A673 (cell line): ENCODE measurements around the gene PLEKHH1. TPM values are rescaled to one million over a fixed set of nuclear protein-coding genes. Genes with fewer than 3 reads are reported as not detected.

Experiments used
- BruUV-seq: library from RNA; stranded (reverse); fragments of 400-500 nt; replicated peaks from 2 replicates; lab custom pipeline; 2021; lab: Mats Ljungman, UMichigan
- CTCF ChIA-PET: fragments of 300-600 bp; sonication (Branson Sonifier 250); formaldehyde crosslinking; loops from one replicate; lab custom pipeline; 2022; ENCODE audit warnings: antibody characterized with exemption; lab: Charles Lee
- POLR2A ChIA-PET: fragments of 300-600 bp; sonication (Branson Sonifier 250); formaldehyde crosslinking; loops from one replicate; lab custom pipeline; 2022; ENCODE audit warnings: antibody characterized with exemption; ENCODE audit not compliant: low non-redundant PET; lab: Charles Lee
- DNase-seq: peaks from one replicate; pipeline ENCODE4 v3.0.0-alpha.2; 2015; ENCODE audit warnings: low spot score
- H3K27ac ChIP-seq: fragments of 200-600 bp; sonication (generic); 2 replicates; pipeline ENCODE4 v1.5.1; 2016; ENCODE audit warnings: mixed run types, low read depth, mild to moderate bottlenecking, mixed read lengths, antibody characterized with exemption, low read length; ENCODE audit not compliant: poor library complexity, severe bottlenecking
- H3K27me3 ChIP-seq: fragments of 200-600 bp; sonication (generic); replicated peaks from 2 replicates; pipeline ENCODE4 v1.6.1; 2017; ENCODE audit warnings: mixed run types, low read depth, mild to moderate bottlenecking, mixed read lengths, antibody characterized with exemption, low read length; ENCODE audit not compliant: insufficient read depth, poor library complexity
- H3K36me3 ChIP-seq: fragments of 200-600 bp; sonication (generic); 2 replicates; pipeline ENCODE4 v1.6.1; 2016; ENCODE audit warnings: mixed run types, mild to moderate bottlenecking, mixed read lengths, antibody characterized with exemption, low read length; ENCODE audit not compliant: insufficient read depth, poor library complexity, severe bottlenecking
- H3K4me1 ChIP-seq: fragments of 200-600 bp; sonication (generic); 2 replicates; pipeline ENCODE4 v1.6.1; 2017; ENCODE audit warnings: mixed run types, mild to moderate bottlenecking, mixed read lengths, antibody characterized with exemption, low read length; ENCODE audit not compliant: insufficient read depth, poor library complexity, severe bottlenecking
- H3K4me3 ChIP-seq: fragments of 200-600 bp; sonication (generic); 2 replicates; pipeline ENCODE4 v1.5.1; 2016; ENCODE audit warnings: low read depth, mixed run types, mild to moderate bottlenecking, mixed read lengths, low read length; ENCODE audit not compliant: poor library complexity, severe bottlenecking
- H3K9me3 ChIP-seq: fragments of 200-600 bp; sonication (generic); 2 replicates; pipeline ENCODE4 v1.6.1; 2016; ENCODE audit warnings: mixed run types, low read depth, mild to moderate bottlenecking, mixed read lengths, antibody characterized with exemption, low read length; ENCODE audit not compliant: poor library complexity, severe bottlenecking
- CTCF ChIP-seq: fragments of 300-800, 200-600 bp; sonication (generic); conservative IDR thresholded peaks from 2 replicates; pipeline ENCODE4 v1.5.1; 2017; ENCODE audit warnings: low read depth, mild to moderate bottlenecking, antibody characterized with exemption, low read length, moderate library complexity, mixed read lengths
- EZH2 ChIP-seq: fragments of 200-600 bp; sonication (generic); IDR thresholded peaks from 2 replicates; pipeline ENCODE4 v1.6.1; 2017; ENCODE audit warnings: borderline replicate concordance, low read depth, mild to moderate bottlenecking, mixed read lengths, antibody characterized with exemption, low read length; ENCODE audit not compliant: poor library complexity, severe bottlenecking
- intact Hi-C: fragments of 100-400 bp; cut with micrococcal nuclease; formaldehyde crosslinking; loops from one replicate; pipeline ENCODE4 v1.10.0; 2022; ENCODE audit not compliant: unreplicated experiment
- total RNA-seq: library from RNA; stranded (reverse); gene quantifications from 2 replicates; pipeline ENCODE4 v1.2.3, GENCODE V29; 2021

PLEKHH1 gene
- total RNA-seq, 1 experiment from 2014 or later: 8.9 TPM

- Histone ChIP-seq H3K27ac (no peak overlapping the region), H3K36me3 (no peaks in the 10 kb centered on the region), H3K4me3 (no peak overlapping the region), H3K4me1 (no peaks in the 10 kb centered on the region), H3K9me3 (no peaks in the 10 kb centered on the region), H3K27me3 (no peaks in the 10 kb centered on the region)
- ChIA-PET CTCF (no interaction called here), POLR2A (no interaction called here)
- DNase-seq: no peak
- TF ChIP-seq EZH2: no peak
- no peak for TF ChIP-seq CTCF
- no TSS peak for BruUV-seq
- intact Hi-C loops: no loop called here
Observed at GRCh38 chr14:67551123-67551522, 18.0 kb downstream of the PLEKHH1 start.

- ChIA-PET POLR2A (no interaction called here), CTCF (no interaction called here)
- no TSS peak for BruUV-seq
- Histone ChIP-seq H3K27ac (no peak overlapping the region), H3K4me3 (no peak overlapping the region), H3K27me3 (no peaks in the 10 kb centered on the region), H3K4me1 (no peaks in the 10 kb centered on the region), H3K9me3 (no peaks in the 10 kb centered on the region), H3K36me3 (no peaks in the 10 kb centered on the region)
- no peak for TF ChIP-seq CTCF
- no peak for TF ChIP-seq EZH2
- intact Hi-C loops: no loop called here
- no peak for DNase-seq
Observed at GRCh38 chr14:67551940-67552339, 18.9 kb downstream of the PLEKHH1 start.

- no peak overlapping the region for H3K27ac ChIP-seq
- CTCF ChIA-PET: no interaction called here
- no peaks in the 10 kb centered on the region for H3K27me3 ChIP-seq
- DNase-seq: no peak
- POLR2A ChIA-PET: no interaction called here
- H3K4me3 ChIP-seq: no peak overlapping the region
- no peaks in the 10 kb centered on the region for H3K9me3 ChIP-seq
- no TSS peak for BruUV-seq
- no peaks in the 10 kb centered on the region for H3K36me3 ChIP-seq
- intact Hi-C loops: no loop called here
- TF ChIP-seq EZH2: no peak
- no peak for TF ChIP-seq CTCF
- H3K4me1 ChIP-seq: no peaks in the 10 kb centered on the region
Observed at GRCh38 chr14:67553547-67553946, 20.5 kb downstream of the PLEKHH1 start.
